Epithelial cell of proximal tubule (primary cell): Measurements from ENCODE around the gene SCN3B. TPM values are rescaled to one million over a fixed set of nuclear protein-coding genes. Genes with fewer than 3 reads are reported as not detected.

Experiments
- DNase-seq: peaks from one replicate; pipeline ENCODE4 v3.0.0-alpha.2; 2011; ENCODE audit warnings: low read depth
- H3K4me3 ChIP-seq: 2 replicates; pipeline ENCODE4 v1.5.1; 2011; ENCODE audit warnings: low read depth, mild to moderate bottlenecking, low read length
- CTCF ChIP-seq: conservative IDR thresholded peaks from 2 replicates; pipeline ENCODE4 v1.5.1; 2012; ENCODE audit warnings: low read depth, mild to moderate bottlenecking, low read length
- total RNA-seq: library from RNA; depleted of rRNA; stranded (reverse); fragments of >200 nt; gene quantifications from 2 replicates; pipeline ENCODE4 v1.2.3, GENCODE V29; 2015

The SCN3B gene
- total RNA-seq, 1 donor from 2014 or later: 0.23 TPM

DNA sequence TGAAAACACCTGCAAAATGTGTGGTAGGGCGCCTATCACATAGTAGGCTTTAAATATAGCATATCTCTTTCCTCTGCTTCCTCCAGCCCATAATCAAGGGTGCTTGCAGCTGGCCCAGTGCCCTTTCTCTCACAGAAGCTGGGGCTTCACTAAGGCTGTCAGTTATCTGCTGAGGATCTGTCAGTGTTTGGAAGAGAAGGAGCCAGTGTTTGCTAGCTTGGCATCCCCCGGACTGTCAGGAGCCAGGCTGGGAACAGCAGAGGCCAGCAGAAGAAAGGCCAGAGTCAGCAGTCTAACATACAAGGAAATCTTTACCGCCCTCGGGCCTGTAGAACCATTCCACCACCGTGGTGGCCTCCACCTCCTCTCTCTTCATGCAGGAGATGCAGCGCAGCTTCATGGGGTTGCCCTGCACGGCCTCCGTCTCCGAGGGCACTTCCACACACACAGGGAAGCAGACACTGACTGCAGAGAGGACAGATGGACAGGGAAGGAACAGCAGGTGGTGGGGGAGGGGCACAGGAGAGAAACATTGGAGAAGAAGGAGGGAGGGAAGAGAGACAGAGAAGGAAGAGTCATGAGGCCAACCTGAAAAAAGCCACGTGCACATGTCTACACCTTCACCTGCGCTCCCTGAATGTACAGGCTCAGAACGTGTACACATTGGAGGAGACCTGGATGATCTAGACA is 9.0 kb downstream of the SCN3B start:
- no peak for TF ChIP-seq CTCF
- DNase-seq: no peak
- H3K4me3 ChIP-seq: no peak overlapping the region

GRCh38 chr11:123642435-123642834 is 12.0 kb downstream of the SCN3B start:
- H3K4me3 ChIP-seq: no peak overlapping the region
- DNase-seq: no peak
- TF ChIP-seq CTCF: no peak

GRCh38 chr11:123641495-123641840 is 13.0 kb downstream of the SCN3B start:
- no peak overlapping the region for H3K4me3 ChIP-seq
- DNase-seq: no peak
- TF ChIP-seq CTCF: no peak

- DNase-seq: no peak
- H3K4me3 ChIP-seq: no peak overlapping the region
- peak; percentile 88 for TF ChIP-seq CTCF
Measured at GRCh38 chr11:123640677-123641494, 13.5 kb downstream of the SCN3B start.

GRCh38 chr11:123640029-123640428 is 14.4 kb downstream of the SCN3B start:
- no peak for DNase-seq
- TF ChIP-seq CTCF: no peak
- H3K4me3 ChIP-seq: no peak overlapping the region

DNA sequence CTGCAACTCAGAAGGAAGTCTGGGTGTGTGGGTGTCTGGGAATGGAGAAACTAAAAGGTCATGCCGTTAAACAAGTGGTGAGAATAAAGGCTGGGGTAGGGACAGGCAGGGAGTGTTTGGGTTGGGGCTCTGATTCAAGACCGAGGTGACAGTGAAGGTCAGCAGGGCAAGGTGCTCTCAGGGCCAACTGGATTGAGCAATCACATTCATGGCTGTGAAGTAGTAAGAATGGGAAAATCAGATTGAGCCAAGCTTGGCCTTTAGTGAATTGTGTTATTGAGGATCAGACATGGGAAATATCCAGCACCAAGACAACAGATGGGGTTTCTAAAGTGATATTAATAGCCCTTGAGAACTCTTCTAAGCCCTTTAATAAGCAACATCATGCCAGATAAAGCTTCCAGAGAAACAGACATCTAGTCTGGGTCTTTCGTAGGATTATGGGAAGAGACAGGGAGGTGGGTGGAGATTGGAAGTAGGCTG is 24.3 kb downstream of the SCN3B start:
- DNase-seq: no peak
- no peak overlapping the region for H3K4me3 ChIP-seq
- no peak for TF ChIP-seq CTCF
